Occipital lobe (tissue), 2 donors: ENCODE results near the gene KRTAP10-2. TPM values are rescaled to one million over a fixed set of nuclear protein-coding genes. Genes with fewer than 3 reads are reported as not detected.
"Not testable (repeated sequence)": the region's sequence is repeated elsewhere in the genome, so short reads cannot be mapped to it uniquely, and the experiment has no call there.

Experiments used
- DNase-seq: peaks from one replicate; lab custom pipeline; 2025; lab: John Stamatoyannopoulos, UW
- total RNA-seq: library from RNA; depleted of rRNA; stranded (reverse); fragments of >200 nt; gene quantifications from one replicate; pipeline ENCODE4 v1.2.3, GENCODE V29; 2014

KRTAP10-2 gene
- total RNA-seq = not detected

GRCh38 chr21:44551340-44551961, at the start of gene KRTAP10-2:
Gene KRTAP10-2, minus strand, starts transcription at chr21:44551505. Its CDS starts 47 bp downstream, at chr21:44551458.
- no peak for DNase-seq

GRCh38 chr21:44601091-44601490, 49.8 kb upstream of the KRTAP10-2 start:
- not testable (repeated sequence) for DNase-seq

- not testable (repeated sequence) for DNase-seq
These were observed 49.0 kb upstream of the KRTAP10-2 start, which contains the start of gene KRTAP10-7 for GRCh38 chr21:44600118-44600978. Gene KRTAP10-7, plus strand, starts transcription at chr21:44600597. Its CDS starts 25 bp downstream, at chr21:44600622.

GRCh38 chr21:44599264-44600029, 48.1 kb upstream of the KRTAP10-2 start:
- no peak for DNase-seq

- DNase-seq = no peak
These were observed 46.8 kb upstream of the KRTAP10-2 start for GRCh38 chr21:44598061-44598460.

- no peak for DNase-seq
These were observed 44.9 kb upstream of the KRTAP10-2 start for GRCh38 chr21:44596068-44596725.

GRCh38 chr21:44595524-44595923, 44.2 kb upstream of the KRTAP10-2 start:
- DNase-seq = no peak

GRCh38 chr21:44594406-44594916, 43.2 kb upstream of the KRTAP10-2 start:
- DNase-seq = no peak

- DNase-seq = no peak
These were observed 42.5 kb upstream of the KRTAP10-2 start for GRCh38 chr21:44593598-44594405.

- DNase-seq = no peak
These were observed 41.4 kb upstream of the KRTAP10-2 start, which contains the start of gene KRTAP10-6 for GRCh38 chr21:44592446-44593311. Gene KRTAP10-6, minus strand, starts transcription at chr21:44592505. Its CDS starts 21 bp downstream, at chr21:44592484.

- DNase-seq = not testable (repeated sequence)
These were observed 40.5 kb upstream of the KRTAP10-2 start for GRCh38 chr21:44591801-44592130.

GRCh38 chr21:44590897-44591800, 39.8 kb upstream of the KRTAP10-2 start:
- not testable (repeated sequence) for DNase-seq

GRCh38 chr21:44590311-44590721, 39.0 kb upstream of the KRTAP10-2 start:
- DNase-seq = no peak

- DNase-seq = no peak
These were observed 38.4 kb upstream of the KRTAP10-2 start for GRCh38 chr21:44589586-44590305.

- DNase-seq = no peak
These were observed 37.8 kb upstream of the KRTAP10-2 start for GRCh38 chr21:44589094-44589493.

- no peak for DNase-seq
These were observed 34.6 kb upstream of the KRTAP10-2 start for GRCh38 chr21:44585892-44586291.

- DNase-seq = no peak
These were observed 32.5 kb upstream of the KRTAP10-2 start for GRCh38 chr21:44583800-44584147.
